IMR-90 (cell line): ENCODE results near the gene PDCD6IP. TPM values are rescaled to one million over a fixed set of nuclear protein-coding genes. Genes with fewer than 3 reads are reported as not detected.

Experiments
- ATAC-seq: fragments of 200-7000 bp; cut with Tn5 transposase; 2 replicates; pipeline ENCODE4 v1.9.1; 2020; ENCODE audit warnings: low read depth, mild to moderate bottlenecking, moderate library complexity
- BruUV-seq: library from RNA; stranded (reverse); fragments of 400-500 nt; replicated peaks from 2 replicates; lab custom pipeline; 2021; lab: Mats Ljungman, UMichigan
- CTCF ChIA-PET: fragments of 300-600 bp; formaldehyde crosslinking; extraction: SDS; loops from one replicate; lab custom pipeline; 2021; ENCODE audit warnings: antibody characterized with exemption; lab: Yijun Ruan, JAX
- POLR2A ChIA-PET: fragments of 300-600 bp; sonication (Branson Sonifier 250); formaldehyde crosslinking; loops from one replicate; lab custom pipeline; 2022; ENCODE audit warnings: antibody characterized with exemption; ENCODE audit not compliant: unreplicated experiment; lab: Charles Lee
- DNase-seq: peaks from one replicate; pipeline ENCODE4 v3.0.0; 2013
- H2AFZ ChIP-seq: replicated peaks from 2 replicates; pipeline ENCODE3; 2013; ENCODE audit warnings: low read length, mild to moderate bottlenecking; ENCODE audit not compliant: poor library complexity
- H2AK5ac ChIP-seq: 2 replicates; pipeline ENCODE4 v1.6.1; 2013; ENCODE audit warnings: low read depth, low read length, inconsistent platforms
- H2AK9ac ChIP-seq: replicated peaks from 2 replicates; pipeline ENCODE3; 2013; ENCODE audit warnings: mild to moderate bottlenecking, low read depth, low read length, moderate library complexity; ENCODE audit not compliant: poor library complexity
- H2BK120ac ChIP-seq: 2 replicates; pipeline ENCODE4 v1.6.1; 2013; ENCODE audit warnings: low read depth, low read length, inconsistent platforms
- H2BK15ac ChIP-seq: 3 replicates; pipeline ENCODE4 v1.6.1; 2013; ENCODE audit warnings: low read depth, low read length, inconsistent platforms
- H2BK20ac ChIP-seq: 2 replicates; pipeline ENCODE4 v1.6.1; 2013; ENCODE audit warnings: low read depth, mild to moderate bottlenecking, inconsistent platforms, low read length, moderate library complexity
- H2BK5ac ChIP-seq: 2 replicates; pipeline ENCODE4 v1.6.1; 2013; ENCODE audit warnings: mild to moderate bottlenecking, low read depth, low read length, inconsistent platforms; ENCODE audit not compliant: poor library complexity, severe bottlenecking
- H3K14ac ChIP-seq: replicated peaks from 2 replicates; pipeline ENCODE4 v1.6.1; 2013; ENCODE audit warnings: low read depth, low read length, inconsistent platforms
- H3K18ac ChIP-seq: 2 replicates; pipeline ENCODE4 v1.6.1; 2013; ENCODE audit warnings: low read depth, low read length, control low read depth
- H3K23ac ChIP-seq: 2 replicates; pipeline ENCODE4 v1.6.1; 2013; ENCODE audit warnings: low read depth, low read length, inconsistent platforms
- H3K27ac ChIP-seq: 2 replicates; pipeline ENCODE4 v1.5.1; 2013; ENCODE audit warnings: mild to moderate bottlenecking, control low read depth, low read length; ENCODE audit not compliant: insufficient read depth
- H3K27me3 ChIP-seq: 2 replicates; pipeline ENCODE4 v1.6.1; 2013; ENCODE audit warnings: low read length; ENCODE audit not compliant: control insufficient read depth, insufficient read depth
- H3K36me3 ChIP-seq: 2 replicates; pipeline ENCODE4 v1.6.1; 2013; ENCODE audit warnings: low read length, mixed read lengths; ENCODE audit not compliant: control insufficient read depth, insufficient read depth
- H3K4ac ChIP-seq: 2 replicates; pipeline ENCODE4 v1.6.1; 2013; ENCODE audit warnings: low read depth, low read length, inconsistent platforms
- H3K4me1 ChIP-seq: 2 replicates; pipeline ENCODE4 v1.6.1; 2013; ENCODE audit warnings: low read length, mixed read lengths; ENCODE audit not compliant: control insufficient read depth, insufficient read depth
- H3K4me2 ChIP-seq: 2 replicates; pipeline ENCODE4 v1.6.1; 2013; ENCODE audit warnings: low read depth, mild to moderate bottlenecking, control low read depth, low read length, moderate library complexity
- H3K4me3 ChIP-seq: 2 replicates; pipeline ENCODE4 v1.5.1; 2013; ENCODE audit warnings: low read depth, mild to moderate bottlenecking, control low read depth, low read length, moderate library complexity; ENCODE audit not compliant: insufficient read depth
- H3K56ac ChIP-seq: 2 replicates; pipeline ENCODE4 v1.6.1; 2013; ENCODE audit warnings: low read length, inconsistent platforms; ENCODE audit not compliant: insufficient read depth; ENCODE audit errors: extremely low read depth
- H3K79me1 ChIP-seq, 2 experiments: 2 replicates each; pipeline ENCODE4 v1.6.1; 2013; ENCODE audit warnings: low read length in 2 of 2, inconsistent platforms in 1 of 2, low read depth in 1 of 2
- H3K9ac ChIP-seq: 2 replicates; pipeline ENCODE4 v1.6.1; 2013; ENCODE audit warnings: low read depth, low read length, control low read depth
- H3K9me1 ChIP-seq: 2 replicates; pipeline ENCODE4 v1.6.1; 2013; ENCODE audit warnings: low read length, inconsistent platforms; ENCODE audit not compliant: insufficient read depth
- H3K9me3 ChIP-seq: 2 replicates; pipeline ENCODE4 v1.6.1; 2013; ENCODE audit warnings: low read length; ENCODE audit not compliant: control insufficient read depth, insufficient read depth
- H4K20me1 ChIP-seq: 2 replicates; pipeline ENCODE4 v1.6.1; 2013; ENCODE audit warnings: low read length, inconsistent platforms; ENCODE audit not compliant: insufficient read depth
- H4K5ac ChIP-seq: 2 replicates; pipeline ENCODE4 v1.6.1; 2013; ENCODE audit warnings: mild to moderate bottlenecking, low read depth, low read length, control low read depth
- H4K8ac ChIP-seq, 2 experiments: 2 replicates each; pipeline ENCODE4 v1.6.1; 2013; ENCODE audit warnings: low read depth in 2 of 2, low read length in 2 of 2, control low read depth in 1 of 2, inconsistent platforms in 1 of 2
- H4K91ac ChIP-seq: 2 replicates; pipeline ENCODE4 v1.6.1; 2013; ENCODE audit warnings: low read depth, low read length, inconsistent platforms; ENCODE audit not compliant: insufficient read depth
- BHLHE40 ChIP-seq: fragments of 150-350 bp; IDR thresholded peaks from 2 replicates; pipeline ENCODE4 v1.6.1; 2016; ENCODE audit warnings: mild to moderate bottlenecking, low read depth, low read length
- CEBPB ChIP-seq: IDR thresholded peaks from 2 replicates; pipeline ENCODE4 v1.6.1; 2012; ENCODE audit warnings: low read depth, low read length, improper control_type of control experiment
- CHD1 ChIP-seq: IDR thresholded peaks from 2 replicates; pipeline ENCODE4 v1.6.1; 2012; ENCODE audit warnings: low read depth, low read length, improper control_type of control experiment
- CTCF ChIP-seq: conservative IDR thresholded peaks from 2 replicates; pipeline ENCODE4 v1.5.1; 2012; ENCODE audit warnings: mild to moderate bottlenecking, low read depth, low read length, improper control_type of control experiment
- ELK1 ChIP-seq: fragments of 150-350 bp; IDR thresholded peaks from 2 replicates; pipeline ENCODE4 v1.6.1; 2016; ENCODE audit warnings: low read depth, mild to moderate bottlenecking, low read length, moderate library complexity, borderline replicate concordance
- FOS ChIP-seq: fragments of 150-350 bp; IDR thresholded peaks from 2 replicates; pipeline ENCODE4 v1.6.1; 2016; ENCODE audit warnings: low read depth, low read length
- MAFK ChIP-seq: IDR thresholded peaks from 2 replicates; pipeline ENCODE4 v1.6.1; 2012; ENCODE audit warnings: low read depth, low read length, improper control_type of control experiment
- MAZ ChIP-seq: IDR thresholded peaks from 2 replicates; pipeline ENCODE4 v1.6.1; 2012; ENCODE audit warnings: low read depth, mild to moderate bottlenecking, low read length, improper control_type of control experiment, moderate library complexity, borderline replicate concordance
- MXI1 ChIP-seq: IDR thresholded peaks from 2 replicates; pipeline ENCODE4 v1.6.1; 2012; ENCODE audit warnings: low read depth, mild to moderate bottlenecking, low read length, moderate library complexity, borderline replicate concordance
- NFE2L2 ChIP-seq: fragments of 150-350 bp; IDR thresholded peaks from 2 replicates; pipeline ENCODE4 v1.6.1; 2016; ENCODE audit warnings: low read depth, mild to moderate bottlenecking, low read length
- POLR2A ChIP-seq: IDR thresholded peaks from 2 replicates; pipeline ENCODE4 v1.6.1; 2012; ENCODE audit warnings: mild to moderate bottlenecking, low read depth, low read length
- RAD21 ChIP-seq: IDR thresholded peaks from 2 replicates; pipeline ENCODE4 v1.6.1; 2012; ENCODE audit warnings: low read length, improper control_type of control experiment
- RCOR1 ChIP-seq: IDR thresholded peaks from 2 replicates; pipeline ENCODE4 v1.6.1; 2012; ENCODE audit warnings: mild to moderate bottlenecking, low read length, improper control_type of control experiment; ENCODE audit not compliant: insufficient replicate concordance
- RFX5 ChIP-seq: IDR thresholded peaks from 2 replicates; pipeline ENCODE4 v1.8.0; 2012; ENCODE audit warnings: low read depth, mild to moderate bottlenecking, low read length, moderate library complexity
- SMC3 ChIP-seq: fragments of 150-350 bp; IDR thresholded peaks from 2 replicates; pipeline ENCODE4 v1.6.1; 2016; ENCODE audit warnings: low read depth, mild to moderate bottlenecking, antibody characterized with exemption, low read length, moderate library complexity
- USF2 ChIP-seq: fragments of 150-350 bp; IDR thresholded peaks from 2 replicates; pipeline ENCODE4 v1.6.1; 2017; ENCODE audit warnings: mild to moderate bottlenecking, antibody characterized with exemption, low read length, low read depth
- WGBS, 2 experiments: methylation state at CpG; one replicate each; pipeline versions ENCODE4 v1.1.5 to v1.1.7; 2013; ENCODE audit warnings: missing lambda C conversion rate in 2 of 2; ENCODE audit not compliant: insufficient read length in 1 of 2; ENCODE audit errors: extremely low coverage in 2 of 2; 5-methylcytosine and 5-hydroxymethylcytosine counted together
- dilution Hi-C: fragments of 300-500 bp; cut with HindIII; formaldehyde crosslinking; loops from one replicate; pipeline ENCODE4 v1.14.3; 2018; ENCODE audit warnings: low sequenced_read_pairs; ENCODE audit not compliant: unreplicated experiment
- in situ Hi-C: fragments of 300-500 bp; cut with MboI; formaldehyde crosslinking; loops from 3 replicates; pipeline ENCODE4 v1.14.3; 2019; ENCODE audit warnings: low sequenced_read_pairs, inconsistent platforms, mixed read lengths
- intact Hi-C: fragments of 100-400 bp; cut with micrococcal nuclease; formaldehyde crosslinking; loops from 2 replicates; pipeline ENCODE4 v1.10.0; 2022
- polyA plus RNA-seq, 3 experiments: library from polyadenylated mRNA; depleted of rRNA; stranded (reverse); fragments of >200 nt; gene quantifications; 2 replicates each; pipeline ENCODE4 v1.2.3, GENCODE V29; 2012; ENCODE audit warnings: low replicate concordance in 1 of 3
- total RNA-seq: library from RNA; depleted of rRNA; stranded (reverse); fragments of >200 nt; gene quantifications from 2 replicates; pipeline ENCODE4 v1.2.3, GENCODE V29; 2012

PDCD6IP gene
- total and polyA plus RNA-seq, 2 of the 4 experiments (the other 2 are of a cell fraction) = 68.1 to 78.3 TPM

GRCh38 chr3:33790091-33790490, 8.3 kb upstream of the PDCD6IP start:
- POLR2A ChIA-PET = no interaction called here

More at GRCh38 chr3:33790091-33790490, 8.3 kb upstream of the PDCD6IP start:
- no peak overlapping the region for H2BK20ac ChIP-seq
- intact Hi-C loops (no loop called here), dilution Hi-C loops (no loop called here), in situ Hi-C loops (loop anchor here (25.0 kb wide), 1 partner anchor 828 kb away; the partner anchor contains the start of gene CCR4)
- no peak overlapping the region for H3K4me3 ChIP-seq
- no peak overlapping the region for H2AFZ ChIP-seq
- H3K27ac ChIP-seq = no peak overlapping the region
- BruUV-seq = no TSS peak
- no peak overlapping the region for H2AK5ac ChIP-seq
- ATAC-seq = no peak
- no peak overlapping the region for H3K4ac ChIP-seq
- peaks cover 0 to 3% of the 10 kb centered on the region in 2 experiments; a peak in 1 of 4 replicates for H3K79me1 ChIP-seq
- no peak overlapping the region for H3K4me2 ChIP-seq
- H4K8ac ChIP-seq = no peak overlapping the region
- no peak for TF ChIP-seq ELK1
- no peak for TF ChIP-seq MXI1
- no peak for TF ChIP-seq BHLHE40
- no peak for TF ChIP-seq MAFK
- no peak for TF ChIP-seq FOS
- no peak for TF ChIP-seq SMC3
- TF ChIP-seq CTCF = no peak
- TF ChIP-seq RAD21 = no peak
- no peak for TF ChIP-seq RCOR1
- no peak for TF ChIP-seq CEBPB
- TF ChIP-seq CHD1 = no peak
- TF ChIP-seq RFX5 = no peak
- TF ChIP-seq MAZ = no peak
- TF ChIP-seq USF2 = no peak
- no peak for TF ChIP-seq NFE2L2
- no peak for TF ChIP-seq POLR2A
- no peaks in the 10 kb centered on the region for H3K27me3 ChIP-seq
- no peak overlapping the region for H3K9ac ChIP-seq
- H3K18ac ChIP-seq = no peak overlapping the region
- H3K23ac ChIP-seq = no peak overlapping the region
- CTCF ChIA-PET = no interaction called here
- H3K36me3 ChIP-seq = no peaks in the 10 kb centered on the region
- H2BK5ac ChIP-seq = no peak overlapping the region
- no peak for DNase-seq
- no peaks in the 10 kb centered on the region for H3K9me3 ChIP-seq
- no peak overlapping the region for H2BK15ac ChIP-seq
- no peak overlapping the region for H3K56ac ChIP-seq
- H2AK9ac ChIP-seq = no peak overlapping the region
- H3K9me1 ChIP-seq = peaks cover 3% of the 10 kb centered on the region; the same call in 1 of the 2 replicates
- H3K4me1 ChIP-seq = peaks cover 2% of the 10 kb centered on the region
- H3K14ac ChIP-seq = no peak overlapping the region
- no peak overlapping the region for H4K91ac ChIP-seq
- H2BK120ac ChIP-seq = no peak overlapping the region
- WGBS, 2 experiments = no CpG with 5 or more reads among the region's 3 CpGs
- H4K20me1 ChIP-seq = no peaks in the 10 kb centered on the region
- no peak overlapping the region for H4K5ac ChIP-seq
